Lower leg skin (tissue), 4 donors: ENCODE measurements around the gene TNFRSF19. TPM values are rescaled to one million over a fixed set of nuclear protein-coding genes. Genes with fewer than 3 reads are reported as not detected.

ENCODE experiments used
- DNase-seq, 2 donors: peaks; one replicate each; pipeline ENCODE4 v3.0.0-alpha.2; 2019; ENCODE audit warnings: low spot score in 2 of 2
- H3K4me3 ChIP-seq: fragments of 200-600 bp; sonication (generic); 2 replicates; pipeline ENCODE4 v1.5.1; 2017; ENCODE audit warnings: mild to moderate bottlenecking, low read depth; ENCODE audit not compliant: poor library complexity, severe bottlenecking
- CTCF ChIP-seq, 3 donors: fragments of 450-650 bp; IDR thresholded peaks; one replicate each; pipeline ENCODE4 v1.5.1; 2016; ENCODE audit warnings: antibody characterized with exemption in 3 of 3, mild to moderate bottlenecking in 3 of 3, moderate library complexity in 2 of 3
- POLR2A ChIP-seq, 2 donors: fragments of 450-650 bp; IDR thresholded peaks; one replicate each; pipeline ENCODE4 v1.6.1; 2016 to 2017; ENCODE audit warnings: antibody characterized with exemption in 2 of 2, mild to moderate bottlenecking in 1 of 2, moderate library complexity in 1 of 2
- WGBS, 2 donors: methylation state at CpG; one replicate each; pipeline ENCODE4 v1.1.5; 2018; 5-methylcytosine and 5-hydroxymethylcytosine counted together
- intact Hi-C: fragments of 100-400 bp; cut with DNase I; formaldehyde crosslinking; loops from one replicate; pipeline ENCODE4 v1.15.0; 2023; ENCODE audit warnings: low total_unique reads
- total RNA-seq, 4 donors: library from RNA; depleted of rRNA; stranded (reverse); fragments of >200 nt; gene quantifications; one replicate each; pipeline ENCODE4 v1.1.0, GENCODE V29; 2016

TNFRSF19 gene
- total RNA-seq, 4 donors from 2014 or later, result 51.2 to 106 (median 72.5) TPM

GRCh38 chr13:23643338-23644125 lies 73.3 kb downstream of the TNFRSF19 start:
- TF ChIP-seq CTCF (IDR thresholded peaks at IDR 0.05) (no peak), POLR2A (IDR thresholded peaks at IDR 0.05) (no peak)
- no peak for DNase-seq
- 36 to 39% methylated on average over 4 of the region's 4 CpGs for WGBS, 2 donors
- intact Hi-C loops, result no loop called here
- no peak overlapping the region for H3K4me3 ChIP-seq

GRCh38 chr13:23644126-23644419 lies 73.9 kb downstream of the TNFRSF19 start:
- TF ChIP-seq CTCF (IDR thresholded peaks at IDR 0.05) (no peak), POLR2A (IDR thresholded peaks at IDR 0.05) (no peak)
- intact Hi-C loops, result no loop called here
- DNase-seq, result no peak
- no peak overlapping the region for H3K4me3 ChIP-seq
- WGBS, 2 donors, result 51 to 54% methylated on average over 2 of the region's 2 CpGs

- DNase-seq, result no peak
- 71 to 78% methylated on average over 5 of the region's 5 CpGs for WGBS, 2 donors
- H3K4me3 ChIP-seq, result no peak overlapping the region
- intact Hi-C loops, result no loop called here
- TF ChIP-seq CTCF (IDR thresholded peaks at IDR 0.05) (no peak), POLR2A (IDR thresholded peaks at IDR 0.05) (no peak)
Observed at GRCh38 chr13:23644527-23645138, 74.4 kb downstream of the TNFRSF19 start.

- WGBS, 2 donors, result 93 to 98% methylated on average over 5 of the region's 5 CpGs
- no peak for DNase-seq
- TF ChIP-seq POLR2A (IDR thresholded peaks at IDR 0.05), result no peak
- TF ChIP-seq CTCF (IDR thresholded peaks at IDR 0.05), result no peak
- intact Hi-C loops, result no loop called here
- no peak overlapping the region for H3K4me3 ChIP-seq
Observed at GRCh38 chr13:23645851-23646250, 75.6 kb downstream of the TNFRSF19 start.

- intact Hi-C loops, result no loop called here
- WGBS, 2 donors, result 62 to 73% methylated on average over 1 of the region's 1 CpG
- no peak for TF ChIP-seq POLR2A (IDR thresholded peaks at IDR 0.05)
- no peak for TF ChIP-seq CTCF (IDR thresholded peaks at IDR 0.05)
- H3K4me3 ChIP-seq, result no peak overlapping the region
- no peak for DNase-seq
Observed at GRCh38 chr13:23651439-23651838, 81.2 kb downstream of the TNFRSF19 start.
